NCI-H526 (cell line): ENCODE results near the gene HIPK2.
"Not testable (repeated sequence)": the region's sequence is repeated elsewhere in the genome, so short reads cannot be mapped to it uniquely, and the experiment has no call there.

Experiments used
- DNase-seq, 2 experiments: peaks; one replicate each; lab custom pipeline; 2025; lab: John Stamatoyannopoulos, UW

Gene HIPK2

DNA sequence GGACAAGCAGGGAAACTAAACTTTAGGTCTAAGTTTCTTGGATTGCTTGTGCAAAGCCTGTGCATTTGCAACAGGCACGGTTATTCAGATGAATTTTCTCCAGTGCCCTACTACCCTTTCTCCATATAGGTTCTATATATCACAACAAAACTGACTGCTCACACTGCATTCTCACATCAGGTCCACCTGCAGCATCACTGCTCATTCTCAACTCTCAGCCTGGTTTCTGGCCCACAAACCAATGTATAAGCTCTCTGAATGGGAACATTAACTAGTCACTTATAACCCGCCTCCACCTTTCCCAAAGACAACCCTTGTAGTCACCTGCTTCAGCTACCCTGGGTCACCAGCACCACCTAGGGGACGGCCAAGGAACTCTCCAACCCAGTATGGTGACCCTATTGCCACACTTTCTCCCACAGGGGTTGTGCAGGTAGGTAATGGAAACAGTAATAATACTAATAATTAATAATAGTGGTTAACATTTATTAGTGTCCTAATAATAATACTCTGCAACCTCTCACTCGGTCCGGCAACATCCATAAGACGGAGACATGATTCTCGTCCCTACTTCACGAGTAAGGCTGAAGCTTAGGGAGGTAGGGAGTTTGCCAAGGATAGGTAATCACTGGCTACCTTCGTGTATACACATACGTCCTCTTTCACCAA, 157.0 kb downstream of the HIPK2 start:
- DNase-seq = peak in 1 of 2 experiments; percentile 72

DNA sequence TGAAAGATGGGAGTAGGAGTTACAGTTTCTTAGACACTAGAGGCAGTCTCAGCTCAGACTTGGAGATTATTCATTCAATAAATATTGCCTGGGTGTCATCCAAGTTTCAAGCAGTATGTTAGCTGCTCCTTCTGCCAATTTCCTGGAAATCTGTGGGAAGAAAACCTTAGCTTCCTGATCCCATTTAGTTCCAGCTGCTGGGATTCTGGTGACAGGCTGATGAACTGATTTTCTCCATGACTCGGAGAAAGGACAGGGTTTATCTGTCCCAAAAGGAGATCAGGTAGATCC, 158.5 kb downstream of the HIPK2 start:
- no peak for DNase-seq

DNA sequence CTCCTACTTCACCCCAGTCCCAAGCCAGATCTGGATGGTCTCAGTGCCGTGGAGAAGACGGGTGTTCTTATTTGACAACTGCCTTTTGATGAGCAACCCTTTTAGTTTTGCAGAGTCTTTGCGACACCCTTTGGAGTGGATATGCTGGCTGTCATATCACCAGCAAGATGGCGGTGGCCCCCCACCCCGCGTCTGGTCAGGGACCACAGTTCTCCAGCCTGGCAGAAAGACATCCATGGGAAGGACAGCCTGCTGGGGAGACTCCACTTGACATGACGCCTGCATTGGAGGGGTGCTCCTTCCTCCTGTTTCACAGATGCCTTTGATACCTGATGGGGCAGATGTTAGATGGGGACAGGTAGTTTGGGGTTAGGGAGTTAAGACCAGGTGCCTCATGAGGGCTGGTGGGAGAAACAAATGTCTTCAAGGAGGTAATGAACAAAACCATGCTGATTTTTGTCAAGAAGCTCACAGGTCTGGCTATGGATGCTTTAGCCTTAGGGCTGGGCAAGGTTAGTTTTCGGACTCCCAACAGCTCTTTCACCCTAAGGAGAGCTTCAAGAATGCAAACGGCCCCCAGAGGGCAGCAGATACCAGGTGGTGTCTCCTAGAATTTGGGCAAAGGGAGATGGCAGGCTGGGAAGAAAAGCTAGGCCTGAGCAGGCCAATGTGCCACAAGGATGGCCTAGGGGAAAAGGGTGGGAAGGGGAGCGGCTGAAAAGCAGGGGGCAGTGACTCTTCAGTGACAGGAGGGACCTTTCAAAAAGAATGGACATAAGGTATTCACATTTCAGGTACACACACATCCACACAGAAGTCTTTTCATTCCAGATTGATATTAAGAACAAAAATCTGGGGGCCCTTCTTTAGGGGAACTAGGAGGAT, 159.1 kb downstream of the HIPK2 start:
- DNase-seq = peak in 1 of 2 experiments; percentile 54

DNA sequence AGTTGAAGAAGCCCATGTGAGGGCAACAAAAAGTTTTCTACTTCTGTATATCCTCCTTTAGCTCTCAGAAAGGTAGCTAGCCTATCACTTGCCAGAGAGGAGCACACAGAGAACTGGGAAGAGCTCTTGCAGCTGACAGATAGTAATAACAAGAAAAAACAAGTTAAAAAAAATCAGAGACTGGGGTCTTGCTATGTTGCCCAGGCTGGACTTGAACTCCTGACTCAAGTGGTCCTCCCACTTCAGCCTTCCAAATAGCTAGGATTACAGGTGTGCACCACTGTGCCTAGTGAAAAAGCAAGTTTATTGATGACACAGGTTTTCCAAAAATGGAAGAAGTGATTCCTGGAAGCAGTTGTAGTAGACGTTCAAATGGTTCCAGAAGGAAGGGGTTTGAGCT, 160.7 kb downstream of the HIPK2 start:
- DNase-seq = no peak

DNA sequence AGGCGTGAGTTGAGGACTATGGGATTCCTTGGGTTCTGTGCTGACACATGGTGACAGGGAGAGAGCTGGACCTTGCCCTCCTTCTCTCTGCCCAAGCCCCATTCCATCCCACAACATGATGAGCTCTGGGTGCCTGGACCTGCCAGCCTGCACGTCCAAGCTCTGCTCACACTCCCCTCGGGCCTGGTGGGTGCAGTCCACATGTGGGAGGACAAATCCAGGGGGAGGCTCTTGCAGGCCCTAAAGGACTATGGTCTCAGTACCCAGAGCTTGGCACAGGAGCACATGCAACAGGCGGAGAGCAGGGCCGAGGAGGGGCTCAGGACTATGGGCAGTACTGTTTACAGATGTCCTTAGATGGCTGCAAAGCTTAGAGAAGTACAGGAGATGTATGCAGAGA, 162.9 kb downstream of the HIPK2 start:
- DNase-seq = no peak

DNA sequence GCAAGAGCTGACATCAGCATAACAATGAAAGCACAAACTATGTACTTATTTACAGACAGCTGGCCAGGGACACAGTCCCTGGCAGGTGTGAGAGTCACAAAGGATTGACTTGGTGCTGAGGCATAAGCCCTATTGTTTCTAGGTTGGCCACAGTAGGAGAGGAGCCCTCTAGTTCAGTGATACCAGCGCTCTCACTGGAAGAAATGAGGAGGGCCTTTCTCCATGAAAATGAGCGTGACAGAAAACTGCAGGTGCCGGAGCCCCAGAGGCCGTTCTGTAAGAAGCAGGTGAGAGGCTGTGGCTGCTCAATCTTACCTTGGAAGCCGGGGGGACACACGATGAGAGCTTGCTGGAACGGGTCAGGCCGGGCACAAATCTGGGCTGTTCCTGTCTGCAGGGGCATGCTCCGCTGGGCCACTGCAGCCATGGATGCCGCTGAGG, 163.8 kb downstream of the HIPK2 start:
- DNase-seq = no peak

DNA sequence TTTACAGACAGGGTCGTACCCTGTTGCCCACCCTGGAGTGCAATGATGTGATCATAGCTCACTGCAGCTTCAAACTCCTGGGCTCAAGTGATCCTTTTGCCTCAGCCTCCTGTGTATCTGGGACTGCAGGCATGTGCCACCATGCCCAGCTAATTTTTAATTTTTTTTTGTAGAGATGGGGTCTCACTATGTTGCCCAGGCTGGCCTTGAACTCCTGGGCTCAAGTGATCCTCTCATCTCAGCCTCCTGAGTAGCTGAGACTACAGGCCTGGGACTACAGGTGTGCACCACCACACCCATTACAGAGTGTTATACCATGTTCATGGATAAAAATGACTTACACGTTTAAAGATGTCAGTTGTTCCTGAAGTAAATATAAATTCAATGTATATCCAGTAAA, 166.2 kb downstream of the HIPK2 start:
- not testable (repeated sequence) for DNase-seq

DNA sequence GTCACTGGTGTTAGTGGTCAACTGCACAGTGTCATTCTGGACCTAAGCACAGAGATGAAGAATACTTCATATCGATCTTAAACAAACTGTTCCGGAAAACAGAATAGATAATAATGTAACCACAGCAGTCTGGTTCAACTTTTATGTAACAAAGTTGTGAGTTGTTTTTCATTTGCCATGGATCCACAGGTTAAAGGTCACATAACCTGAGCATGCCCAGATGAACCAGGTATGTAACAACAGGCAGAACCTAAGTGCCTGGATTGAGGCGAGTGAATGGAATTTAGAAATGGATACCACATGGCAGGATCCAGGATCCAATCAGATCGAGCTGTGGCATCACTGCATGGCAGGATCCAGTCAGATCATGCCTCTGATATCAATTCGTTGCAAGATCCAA, 167.2 kb downstream of the HIPK2 start:
- no peak for DNase-seq

DNA sequence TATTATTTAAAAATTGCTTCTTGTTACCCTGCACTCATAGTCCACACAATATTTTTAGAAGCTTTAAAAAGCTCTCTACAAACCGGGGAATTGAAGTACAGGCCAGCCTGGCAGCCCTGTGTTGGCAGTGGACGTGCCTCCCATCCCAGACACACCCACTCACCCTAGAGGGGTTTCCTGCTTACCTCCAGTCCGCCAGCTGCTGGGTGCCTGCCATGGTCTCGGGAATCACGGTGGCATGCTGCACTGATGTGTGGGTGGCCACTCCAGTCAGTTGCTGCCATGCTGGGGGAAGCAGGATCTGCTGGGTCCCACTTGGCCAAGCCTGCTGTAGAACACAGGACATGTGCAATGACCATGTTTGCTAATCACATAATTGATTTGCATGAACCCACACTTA, 173.9 kb downstream of the HIPK2 start:
- peak in 1 of 2 experiments; percentile 14 for DNase-seq

DNA sequence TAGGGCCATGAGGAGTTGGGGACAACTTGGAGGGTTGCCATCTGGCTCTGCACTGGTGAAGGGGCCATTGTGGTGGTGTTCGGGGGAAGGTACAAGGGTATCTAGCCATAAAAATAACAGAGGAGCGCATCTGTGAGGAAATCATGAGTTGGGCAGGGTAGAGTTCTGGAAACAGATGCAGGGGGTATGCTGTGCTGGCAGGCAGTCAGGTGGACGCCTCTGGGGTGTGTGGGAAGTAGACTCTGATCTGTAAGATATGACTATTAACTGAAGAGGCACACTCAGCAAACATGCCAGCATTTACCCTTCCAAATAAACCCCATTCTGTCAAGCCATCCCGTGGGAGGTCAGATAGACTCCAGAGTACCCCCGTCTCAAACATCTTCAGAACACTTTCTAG, 174.5 kb downstream of the HIPK2 start:
- DNase-seq = no peak

DNA sequence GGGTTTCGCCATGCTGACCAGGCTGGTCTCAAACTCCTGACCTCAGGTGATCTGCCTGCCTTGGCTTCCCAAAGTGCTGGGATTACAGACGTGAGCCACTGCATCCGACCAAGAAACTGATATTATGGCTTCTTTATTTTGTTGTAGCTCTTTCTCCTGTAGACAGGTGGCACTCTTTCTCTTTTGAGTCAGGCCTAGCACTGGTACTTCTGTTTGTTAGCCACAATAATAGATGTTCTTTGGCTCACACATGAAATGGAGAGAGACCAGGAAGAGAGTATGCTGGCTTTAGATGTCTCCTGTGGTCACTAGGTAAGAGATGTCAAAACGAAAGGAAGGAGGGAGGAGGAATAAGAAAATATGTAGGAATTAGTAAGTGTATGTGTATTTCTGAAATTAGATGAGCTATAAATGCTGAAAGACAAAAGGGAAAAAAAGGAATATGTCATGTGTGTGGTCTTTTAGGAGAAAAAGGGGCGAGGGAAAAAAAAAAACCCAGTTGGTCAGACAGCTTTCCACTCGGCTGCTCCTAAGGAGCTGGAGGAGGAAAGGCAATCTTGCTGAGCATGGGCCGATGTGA, 175.6 kb downstream of the HIPK2 start:
- DNase-seq = peak; percentile 19 to 54

DNA sequence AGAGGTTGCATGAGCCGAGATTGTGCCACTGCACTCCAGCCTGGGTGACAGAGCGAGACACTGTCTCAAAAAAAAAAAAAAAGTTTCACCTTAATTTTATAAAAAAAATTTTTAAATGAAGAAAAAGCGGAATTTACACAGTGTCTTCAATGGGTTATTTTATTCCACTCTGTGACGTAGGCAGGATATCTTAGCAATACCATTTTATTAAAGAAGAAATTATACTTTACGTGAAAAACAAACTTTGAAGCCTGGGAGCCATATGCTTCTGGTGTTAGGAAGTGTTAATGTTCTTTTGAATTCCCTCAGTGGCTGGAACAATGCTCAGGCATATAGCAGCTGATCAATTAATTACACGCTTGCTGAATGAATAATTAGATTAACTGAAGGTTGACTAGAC, 176.6 kb downstream of the HIPK2 start:
- DNase-seq = no peak

DNA sequence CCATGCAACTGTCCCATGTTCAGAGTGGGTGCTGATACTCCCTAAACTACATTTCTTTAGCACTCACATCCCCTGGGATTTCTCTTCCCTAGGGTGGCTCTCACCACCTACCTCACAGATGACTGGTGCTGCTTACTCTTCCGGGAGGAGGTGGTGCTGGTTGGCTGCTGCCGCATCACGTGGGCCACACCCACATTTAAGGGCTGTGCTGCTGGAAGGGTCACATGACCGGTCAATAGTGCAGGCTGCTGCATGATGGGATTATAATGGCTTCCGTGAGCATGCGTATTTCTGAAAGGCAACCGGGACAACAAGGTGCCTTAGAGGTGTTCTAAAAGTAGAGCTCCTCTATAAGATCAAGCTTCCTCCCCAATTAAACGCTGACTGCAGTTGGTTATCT, 177.5 kb downstream of the HIPK2 start:
- no peak for DNase-seq

DNA sequence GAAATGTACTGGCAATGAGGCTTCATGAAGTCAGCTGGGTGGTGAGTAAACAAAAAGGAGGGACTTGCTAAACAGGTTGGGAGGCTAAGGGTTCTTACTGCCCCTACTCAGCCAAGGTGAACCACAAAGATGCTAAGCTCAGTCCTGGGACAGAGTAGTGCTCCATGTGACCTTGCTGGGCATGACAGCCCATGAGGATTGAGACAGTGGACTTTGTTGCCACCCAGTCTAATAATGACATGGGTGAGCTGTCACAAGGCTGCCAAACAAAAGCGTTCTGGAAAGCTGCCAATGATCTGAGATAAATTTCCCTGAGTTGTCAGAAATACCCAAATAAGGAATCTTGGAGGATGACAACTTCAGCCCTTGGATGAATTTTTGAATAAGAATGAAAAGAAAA, 179.2 kb downstream of the HIPK2 start:
- DNase-seq = no peak

DNA sequence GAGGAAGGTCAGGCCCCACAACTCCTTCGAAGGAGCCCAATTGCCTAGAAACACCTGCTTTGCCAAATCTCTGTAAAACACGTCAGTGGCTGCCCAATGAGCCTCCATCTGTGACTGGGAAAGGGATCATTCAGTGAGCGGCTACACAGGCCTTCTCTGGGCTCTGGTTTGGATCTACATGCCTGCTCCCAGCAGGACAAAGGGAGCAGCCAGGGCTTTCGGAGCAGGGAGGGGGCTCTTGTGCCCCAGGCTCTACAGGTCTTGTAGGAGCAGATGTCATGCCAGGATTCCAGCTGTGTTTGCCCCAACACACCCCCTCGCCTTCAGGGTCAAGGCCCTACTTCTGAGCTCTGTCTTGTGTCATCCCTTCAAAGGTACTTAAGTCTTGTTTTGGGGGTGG, 180.8 kb downstream of the HIPK2 start:
- DNase-seq = no peak

DNA sequence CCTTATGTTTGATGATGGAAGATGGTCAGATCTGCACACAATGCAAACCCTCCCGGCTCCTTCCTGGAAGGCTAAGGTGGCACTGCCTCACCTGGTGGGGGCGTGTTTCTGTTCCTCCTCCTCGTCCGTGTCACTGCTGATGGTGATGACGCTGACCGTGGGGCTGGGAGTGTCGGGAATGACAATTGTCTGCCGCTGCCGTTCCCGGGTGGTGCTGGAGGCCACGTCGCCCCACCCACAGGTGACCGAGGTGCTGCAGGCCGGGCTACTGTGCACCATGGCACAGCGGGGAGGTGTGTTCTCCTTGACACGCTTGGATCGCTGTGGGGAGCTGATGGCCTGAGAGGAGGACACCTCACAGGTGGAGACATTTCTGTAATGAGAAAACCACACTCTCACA, 181.2 kb downstream of the HIPK2 start:
- DNase-seq = no peak

DNA sequence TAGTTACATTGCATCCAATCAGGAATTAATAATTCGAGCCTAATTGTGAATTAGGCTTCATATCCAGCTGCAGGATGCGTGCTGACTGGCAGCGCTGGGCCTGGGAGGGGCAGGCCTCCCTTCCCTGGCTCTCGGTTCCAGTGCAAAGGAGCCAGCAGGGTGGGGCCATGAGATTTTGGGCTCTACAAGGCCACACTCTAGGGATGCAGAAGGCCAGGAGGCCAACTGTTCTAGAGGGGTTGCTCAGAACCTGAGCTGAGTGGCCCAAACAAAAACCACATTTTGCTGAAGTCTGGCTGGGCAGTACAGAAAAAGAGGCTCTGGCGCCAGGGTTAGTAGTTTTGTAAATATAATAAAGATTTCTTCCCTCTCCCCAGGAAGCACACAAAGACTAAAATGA, 182.0 kb downstream of the HIPK2 start:
- no peak for DNase-seq

DNA sequence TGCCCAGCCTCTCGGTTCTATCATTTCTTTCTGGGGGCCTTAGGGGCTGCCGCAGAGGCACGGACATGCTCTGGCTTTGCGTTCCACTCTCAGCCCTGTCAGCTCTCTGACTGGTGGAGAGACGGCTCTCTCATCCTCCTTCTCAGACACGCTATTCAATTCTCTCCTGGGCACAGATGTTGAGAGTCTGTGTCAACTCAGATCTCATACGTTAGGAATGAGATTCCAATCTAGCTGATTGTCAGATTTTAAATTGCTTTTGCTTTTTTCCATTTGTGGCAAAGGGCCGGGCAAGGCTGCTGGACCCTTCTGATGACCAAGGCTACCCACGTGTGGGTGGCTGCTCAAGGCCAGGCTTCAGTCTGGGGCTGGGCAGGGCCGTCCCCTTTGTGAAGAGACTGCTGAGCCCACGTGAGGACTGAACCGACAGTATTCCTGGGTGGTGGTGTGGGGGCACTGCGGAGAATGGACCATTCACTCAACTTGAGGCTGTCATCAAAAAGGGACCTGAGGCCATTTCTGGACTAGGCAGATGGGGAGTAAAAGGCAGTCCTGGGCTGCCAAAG, 182.8 kb downstream of the HIPK2 start:
- no peak for DNase-seq

DNA sequence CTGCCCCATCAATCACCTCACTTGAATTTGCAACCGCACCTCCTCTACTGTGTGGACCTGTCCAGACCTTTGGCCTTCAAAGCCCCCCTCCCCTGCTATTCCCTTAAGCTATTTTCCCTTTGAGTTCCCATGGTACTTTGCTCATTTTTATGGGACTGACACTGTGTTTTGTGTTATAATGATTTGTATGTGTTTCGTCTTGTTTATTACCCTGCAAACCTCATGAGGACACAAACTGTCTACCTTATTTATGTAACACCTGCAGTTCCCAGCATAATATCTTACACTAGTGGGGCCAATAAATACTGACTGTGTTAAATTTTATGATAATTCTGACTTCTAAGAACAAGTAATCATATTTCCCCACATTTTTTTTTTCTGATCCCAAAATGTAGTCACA, 183.7 kb downstream of the HIPK2 start:
- no peak for DNase-seq

DNA sequence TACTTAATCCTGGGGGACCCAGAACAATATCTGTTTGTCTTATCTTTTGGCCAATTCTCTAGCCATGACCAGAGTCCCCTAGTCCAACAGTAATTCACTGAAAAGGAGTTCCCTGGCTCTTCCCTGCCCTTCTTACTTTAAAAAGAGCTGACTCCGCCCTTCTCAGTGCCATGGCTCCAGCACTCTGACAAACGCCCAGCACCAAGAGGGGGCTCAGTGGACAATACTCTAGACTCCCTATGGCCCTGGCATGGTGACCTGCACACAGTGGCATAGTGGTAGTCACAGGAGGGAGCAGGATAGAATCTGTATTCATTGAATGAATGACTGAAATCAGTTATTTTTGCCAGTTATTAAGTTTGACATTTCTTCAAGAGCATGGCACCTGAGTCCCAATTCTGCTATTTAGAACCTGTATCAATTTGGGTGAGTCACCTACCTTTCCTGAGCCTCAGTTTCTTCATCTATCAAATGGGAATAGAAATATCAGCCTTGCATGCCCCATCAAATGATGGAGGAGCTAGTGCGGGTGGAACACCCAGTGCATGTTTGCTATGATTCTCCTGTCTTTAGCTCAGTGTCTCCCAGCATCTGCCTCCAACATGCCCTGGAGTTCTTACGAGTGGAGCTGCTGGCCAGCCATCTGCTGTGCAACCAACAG, 184.9 kb downstream of the HIPK2 start:
- no peak for DNase-seq

DNA sequence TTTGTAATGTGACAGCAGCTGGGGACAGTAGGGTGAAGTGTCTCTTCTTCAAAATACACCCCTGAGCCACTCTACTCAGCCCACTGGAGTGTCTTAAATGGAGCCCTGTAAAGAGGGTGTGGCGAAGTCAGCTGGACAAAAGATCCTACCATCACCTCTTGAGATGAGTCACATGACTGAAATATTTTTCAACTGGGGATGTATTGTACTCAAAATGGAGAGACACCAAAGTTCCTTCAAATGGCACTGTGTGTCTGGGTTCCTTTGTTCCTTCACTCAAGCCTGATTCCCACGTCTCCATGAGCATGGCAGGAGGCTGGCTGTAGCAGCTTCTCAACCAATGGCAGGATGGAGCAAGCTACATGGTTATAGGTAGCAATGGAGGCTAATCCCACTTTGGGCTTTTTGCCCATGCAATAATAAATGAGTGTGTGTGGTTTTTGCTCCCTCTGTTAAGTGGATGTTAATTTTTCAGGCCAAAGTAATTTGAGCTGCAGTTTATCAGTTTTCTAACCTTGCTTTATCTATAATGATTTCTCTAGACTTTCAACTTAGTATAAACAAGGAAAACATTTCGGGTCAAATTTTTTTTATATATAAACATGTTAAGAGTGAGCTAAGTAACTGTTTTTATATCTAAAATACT, 186.1 kb downstream of the HIPK2 start:
- DNase-seq = no peak

DNA sequence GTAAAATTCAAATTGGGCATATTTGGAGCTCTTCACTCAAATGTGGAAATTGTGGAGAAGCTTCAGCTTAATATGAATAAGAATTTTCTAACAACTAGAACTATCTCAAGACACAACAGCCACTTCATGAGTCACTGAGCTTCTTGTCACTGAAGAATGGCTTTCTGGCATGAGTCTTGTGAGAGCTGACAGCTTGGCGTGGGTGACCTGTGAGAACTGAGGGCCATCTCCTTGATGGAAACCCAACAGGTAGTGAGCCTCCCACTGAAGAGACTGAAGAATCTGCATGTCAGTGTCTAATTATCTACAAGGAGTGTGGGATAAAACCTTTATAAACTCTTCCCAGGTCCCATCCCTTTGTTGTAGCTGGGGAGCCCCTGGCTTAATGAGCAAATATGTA, 188.3 kb downstream of the HIPK2 start:
- DNase-seq = no peak
